DND-41 (cell line): Measurements from ENCODE around the gene LIPG.

ENCODE experiments used
- ATAC-seq: fragments of 200-7000 bp; cut with Tn5 transposase; 3 replicates; pipeline ENCODE4 v1.9.1; 2021; ENCODE audit warnings: low read depth; ENCODE audit not compliant: insufficient read depth
- DNase-seq: peaks from one replicate; pipeline ENCODE4 v3.0.0-alpha.2; 2020
- H2AFZ ChIP-seq: 2 replicates; pipeline ENCODE4 v1.6.0; 2012; ENCODE audit warnings: low read depth, low read length
- H3K27ac ChIP-seq: 2 replicates; pipeline ENCODE4 v1.5.1; 2012; ENCODE audit warnings: low read length, inconsistent platforms
- H3K27me3 ChIP-seq: fragments of 200-600 bp; sonication (generic); 2 replicates; pipeline ENCODE4 v1.6.0; 2012; ENCODE audit warnings: low read length, mild to moderate bottlenecking, inconsistent platforms; ENCODE audit not compliant: insufficient read depth, poor library complexity
- H3K36me3 ChIP-seq: 2 replicates; pipeline ENCODE4 v1.5.1; 2012; ENCODE audit warnings: low read length, inconsistent platforms; ENCODE audit not compliant: insufficient read depth
- H3K4me1 ChIP-seq: 2 replicates; pipeline ENCODE4 v1.5.1; 2012; ENCODE audit warnings: mild to moderate bottlenecking, low read length; ENCODE audit not compliant: insufficient read depth
- H3K4me2 ChIP-seq: 2 replicates; pipeline ENCODE4 v1.6.0; 2012; ENCODE audit warnings: mild to moderate bottlenecking, moderate library complexity, low read length, inconsistent platforms; ENCODE audit not compliant: insufficient read depth
- H3K4me3 ChIP-seq, 2 experiments: fragments of 200-600 bp in 1 of 2; shearing (Covaris generic) in 1 of 2; 2 replicates each; pipeline ENCODE4 v1.5.1; 2012 to 2016; ENCODE audit warnings: inconsistent platforms in 2 of 2, low read length in 2 of 2, mild to moderate bottlenecking in 2 of 2, low read depth in 1 of 2, moderate library complexity in 1 of 2
- H3K79me2 ChIP-seq: 2 replicates; pipeline ENCODE4 v1.6.0; 2012; ENCODE audit warnings: low read length, inconsistent platforms; ENCODE audit not compliant: insufficient read depth
- H3K9ac ChIP-seq: 2 replicates; pipeline ENCODE4 v1.6.0; 2012; ENCODE audit warnings: low read depth, mild to moderate bottlenecking, inconsistent platforms, low read length, moderate library complexity
- H3K9me3 ChIP-seq: 2 replicates; pipeline ENCODE4 v1.5.1; 2012; ENCODE audit warnings: low read length, moderate library complexity, mild to moderate bottlenecking, inconsistent platforms; ENCODE audit not compliant: insufficient read depth, severe bottlenecking
- H4K20me1 ChIP-seq: 2 replicates; pipeline ENCODE4 v1.6.0; 2012; ENCODE audit warnings: low read length; ENCODE audit not compliant: insufficient read depth
- EZH2 ChIP-seq: IDR thresholded peaks from 3 replicates; pipeline ENCODE4 v1.6.1; 2012; ENCODE audit warnings: borderline replicate concordance, low read depth, mild to moderate bottlenecking, moderate library complexity, low read length, inconsistent platforms; ENCODE audit not compliant: severe bottlenecking
- TF ChIP-seq, protein P1 (sequence below): IDR thresholded peaks from 2 replicates; pipeline ENCODE4 v1.5.1; 2012; ENCODE audit warnings: borderline replicate concordance, low read length, moderate library complexity, mild to moderate bottlenecking; ENCODE audit not compliant: poor library complexity, severe bottlenecking; ENCODE audit errors: extremely low read depth

LIPG gene

DNA sequence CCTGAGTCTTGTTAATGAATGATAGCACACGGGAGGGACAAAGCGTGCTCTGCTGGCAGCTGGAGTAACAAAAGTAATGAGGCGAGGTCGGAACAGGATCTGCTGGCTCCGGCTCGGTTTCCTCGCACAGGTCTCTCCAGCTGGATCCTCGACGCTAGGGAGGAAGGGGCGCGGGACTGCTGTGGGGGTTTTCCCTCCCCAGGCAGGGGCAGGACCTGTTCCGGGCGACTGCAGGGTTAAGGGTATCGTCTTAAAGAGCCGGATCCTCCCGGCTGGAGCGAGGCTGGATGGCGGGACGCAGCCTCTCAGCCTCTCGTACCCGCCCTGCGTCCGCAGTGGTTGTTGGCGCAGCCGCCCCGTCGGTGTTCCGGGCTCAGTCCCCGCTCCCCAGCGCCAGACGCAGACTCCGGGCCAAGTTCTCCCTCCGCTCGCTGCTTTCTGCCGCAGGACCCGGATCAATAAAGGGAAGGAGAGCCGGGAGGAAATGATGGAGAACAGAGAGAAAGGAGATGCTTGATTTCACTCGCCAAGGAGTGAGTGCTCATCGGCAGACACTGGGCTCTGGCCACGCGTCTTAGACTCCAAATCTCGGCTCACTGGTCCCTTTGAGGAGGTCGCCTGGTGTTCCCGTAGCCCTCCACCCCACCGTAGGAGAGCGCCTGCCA, 1.1 kb upstream of the LIPG start:
- DNase-seq (no peak), ATAC-seq (no peak)
- H2AFZ ChIP-seq: no peak overlapping the region
- TF ChIP-seq, protein P1, sequence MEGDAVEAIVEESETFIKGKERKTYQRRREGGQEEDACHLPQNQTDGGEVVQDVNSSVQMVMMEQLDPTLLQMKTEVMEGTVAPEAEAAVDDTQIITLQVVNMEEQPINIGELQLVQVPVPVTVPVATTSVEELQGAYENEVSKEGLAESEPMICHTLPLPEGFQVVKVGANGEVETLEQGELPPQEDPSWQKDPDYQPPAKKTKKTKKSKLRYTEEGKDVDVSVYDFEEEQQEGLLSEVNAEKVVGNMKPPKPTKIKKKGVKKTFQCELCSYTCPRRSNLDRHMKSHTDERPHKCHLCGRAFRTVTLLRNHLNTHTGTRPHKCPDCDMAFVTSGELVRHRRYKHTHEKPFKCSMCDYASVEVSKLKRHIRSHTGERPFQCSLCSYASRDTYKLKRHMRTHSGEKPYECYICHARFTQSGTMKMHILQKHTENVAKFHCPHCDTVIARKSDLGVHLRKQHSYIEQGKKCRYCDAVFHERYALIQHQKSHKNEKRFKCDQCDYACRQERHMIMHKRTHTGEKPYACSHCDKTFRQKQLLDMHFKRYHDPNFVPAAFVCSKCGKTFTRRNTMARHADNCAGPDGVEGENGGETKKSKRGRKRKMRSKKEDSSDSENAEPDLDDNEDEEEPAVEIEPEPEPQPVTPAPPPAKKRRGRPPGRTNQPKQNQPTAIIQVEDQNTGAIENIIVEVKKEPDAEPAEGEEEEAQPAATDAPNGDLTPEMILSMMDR: no peak
- no peak for TF ChIP-seq EZH2
- H3K36me3 ChIP-seq: no peaks in the 10 kb centered on the region
- no peak overlapping the region for H3K4me2 ChIP-seq
- H3K4me3 ChIP-seq: no peak overlapping the region
- H4K20me1 ChIP-seq: no peaks in the 10 kb centered on the region
- H3K27me3 ChIP-seq: peaks cover 29% of the 10 kb centered on the region
- H3K4me1 ChIP-seq: no peaks in the 10 kb centered on the region
- H3K27ac ChIP-seq: no peak overlapping the region
- no peaks in the 10 kb centered on the region for H3K9me3 ChIP-seq
- H3K79me2 ChIP-seq: no peaks in the 10 kb centered on the region
- no peak overlapping the region for H3K9ac ChIP-seq

DNA sequence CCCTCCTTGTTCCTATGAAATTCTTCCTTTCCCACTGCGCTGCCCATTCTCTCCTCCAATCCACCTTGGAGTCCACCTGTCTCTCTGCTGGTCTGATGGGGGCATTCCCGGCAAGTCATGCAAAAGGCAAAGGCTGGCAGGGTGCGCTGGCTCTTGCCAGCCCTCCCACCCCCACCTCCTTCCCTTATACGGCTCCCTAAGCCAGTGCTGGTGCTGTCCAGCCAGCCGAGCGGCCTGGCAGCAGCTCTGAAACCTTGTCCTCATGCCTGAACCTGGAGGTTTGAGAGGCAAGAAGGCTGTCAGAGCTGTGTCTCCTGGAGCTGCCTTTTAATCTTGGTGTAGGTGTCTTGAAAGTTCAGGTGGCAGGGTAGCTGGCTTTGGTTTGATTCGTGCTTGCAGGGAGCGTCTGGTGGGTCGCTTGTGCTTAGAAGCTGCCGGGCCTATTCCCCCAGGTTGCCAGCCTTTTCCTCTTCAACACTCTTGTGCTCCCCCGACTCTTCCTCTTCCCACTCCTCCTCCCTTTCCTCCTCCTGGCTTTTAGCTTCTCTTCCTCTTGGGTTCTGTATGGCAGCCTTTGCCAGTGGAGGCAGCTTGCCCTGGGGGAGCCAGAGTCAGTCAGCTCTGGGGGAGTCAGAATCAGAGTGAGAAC, 748 bp downstream of the LIPG start:
- H3K4me1 ChIP-seq: no peaks in the 10 kb centered on the region
- TF ChIP-seq, protein P1: no peak
- no peak for TF ChIP-seq EZH2
- H3K27ac ChIP-seq: no peak overlapping the region
- H2AFZ ChIP-seq: no peak overlapping the region
- H3K9ac ChIP-seq: no peak overlapping the region
- ATAC-seq (no peak), DNase-seq (no peak)
- no peaks in the 10 kb centered on the region for H3K9me3 ChIP-seq
- H4K20me1 ChIP-seq: no peaks in the 10 kb centered on the region
- H3K79me2 ChIP-seq: no peaks in the 10 kb centered on the region
- no peaks in the 10 kb centered on the region for H3K36me3 ChIP-seq
- H3K4me3 ChIP-seq: no peak overlapping the region
- no peak overlapping the region for H3K4me2 ChIP-seq
- H3K27me3 ChIP-seq: peaks cover 35% of the 10 kb centered on the region

DNA sequence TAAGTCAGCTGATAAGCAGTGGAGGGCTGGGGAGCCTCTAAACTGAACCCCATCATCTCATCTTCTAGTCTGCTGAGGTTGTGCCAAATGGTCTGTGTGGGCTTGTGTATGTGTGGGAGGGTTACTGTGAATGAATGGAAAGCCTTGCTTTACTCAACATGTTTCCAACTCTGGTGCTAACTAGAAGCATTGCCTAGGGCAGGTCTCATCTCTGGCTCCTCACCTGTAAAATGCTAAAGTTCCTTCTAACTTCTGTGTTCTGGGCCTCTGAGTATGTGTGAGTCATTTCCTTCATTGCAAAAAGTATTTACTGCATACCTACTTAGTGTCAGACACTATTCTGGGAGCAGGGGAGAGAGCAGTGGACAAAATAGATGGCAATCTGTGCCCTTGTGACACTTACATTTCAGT, 1.3 kb downstream of the LIPG start:
- Histone ChIP-seq H3K36me3 (no peaks in the 10 kb centered on the region), H2AFZ (no peak overlapping the region), H4K20me1 (no peaks in the 10 kb centered on the region), H3K27ac (no peak overlapping the region), H3K9me3 (no peaks in the 10 kb centered on the region), H3K79me2 (no peaks in the 10 kb centered on the region), H3K9ac (no peak overlapping the region), H3K4me3 (no peak overlapping the region), H3K27me3 (peaks cover 35% of the 10 kb centered on the region), H3K4me1 (no peaks in the 10 kb centered on the region), H3K4me2 (no peak overlapping the region)
- no peak for ATAC-seq
- DNase-seq: no peak
- TF ChIP-seq, protein P1: no peak
- TF ChIP-seq EZH2: no peak
